Activated gamma-delta T cell (primary cell): ENCODE results near the gene PACSIN2.
"Not testable (repeated sequence)": the region's sequence is repeated elsewhere in the genome, so short reads cannot be mapped to it uniquely, and the experiment has no call there.

Source experiments
- DNase-seq: peaks from one replicate; lab custom pipeline; 2025; lab: John Stamatoyannopoulos, UW
- total RNA-seq, 2 donors: gene quantifications; one replicate each; lab custom pipeline; 2026; lab: John Stamatoyannopoulos, UW

The PACSIN2 gene, protein sequence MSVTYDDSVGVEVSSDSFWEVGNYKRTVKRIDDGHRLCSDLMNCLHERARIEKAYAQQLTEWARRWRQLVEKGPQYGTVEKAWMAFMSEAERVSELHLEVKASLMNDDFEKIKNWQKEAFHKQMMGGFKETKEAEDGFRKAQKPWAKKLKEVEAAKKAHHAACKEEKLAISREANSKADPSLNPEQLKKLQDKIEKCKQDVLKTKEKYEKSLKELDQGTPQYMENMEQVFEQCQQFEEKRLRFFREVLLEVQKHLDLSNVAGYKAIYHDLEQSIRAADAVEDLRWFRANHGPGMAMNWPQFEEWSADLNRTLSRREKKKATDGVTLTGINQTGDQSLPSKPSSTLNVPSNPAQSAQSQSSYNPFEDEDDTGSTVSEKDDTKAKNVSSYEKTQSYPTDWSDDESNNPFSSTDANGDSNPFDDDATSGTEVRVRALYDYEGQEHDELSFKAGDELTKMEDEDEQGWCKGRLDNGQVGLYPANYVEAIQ
- total RNA-seq: 58.2 to 78.9 reads per million in 2 donors

DNA sequence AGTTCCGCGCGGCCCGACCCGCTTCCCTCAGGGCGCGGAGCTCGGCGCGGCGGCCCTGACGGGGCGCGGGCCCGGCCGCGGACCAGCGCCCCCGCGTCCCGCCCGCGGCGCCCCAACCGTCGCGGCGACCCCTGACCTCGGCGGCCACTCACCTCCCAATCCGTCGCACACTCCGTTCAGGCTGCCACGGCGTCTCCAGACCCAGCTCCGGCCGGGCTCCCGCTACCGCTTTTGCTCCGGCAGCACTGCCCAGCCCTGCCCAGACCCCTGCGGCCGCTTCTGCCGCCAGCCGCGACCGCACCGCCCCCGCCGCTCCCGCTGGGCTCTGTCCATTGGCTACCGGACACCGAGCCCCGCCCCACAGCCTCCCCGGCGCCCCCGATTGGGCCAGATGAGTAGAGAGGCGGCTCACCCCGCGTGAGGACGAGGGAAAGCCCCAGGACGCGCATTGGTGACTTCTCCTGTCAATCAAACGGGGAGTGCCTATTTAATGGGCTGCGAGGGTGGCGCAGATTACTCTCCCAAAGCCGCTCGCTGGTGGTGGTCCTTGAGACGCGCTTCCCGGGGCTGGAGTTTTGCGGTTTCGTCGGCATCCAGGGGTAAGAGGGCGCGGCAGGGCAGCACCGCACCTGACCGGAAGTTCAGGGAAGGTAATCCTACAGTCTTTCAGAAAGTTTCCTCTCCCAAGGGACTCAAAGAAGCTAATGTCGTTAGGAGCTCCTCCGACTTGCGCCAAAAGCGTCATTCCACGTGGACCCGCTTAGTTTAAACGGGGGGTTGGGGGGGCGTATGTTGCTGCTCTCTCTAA, at the start of gene PACSIN2:
Gene PACSIN2, minus strand, starts transcription at position 281 of the 808 bp plus-strand sequence. CDS start 103,069 bp downstream, outside the sequence.
- DNase-seq: peak; percentile 96

DNA sequence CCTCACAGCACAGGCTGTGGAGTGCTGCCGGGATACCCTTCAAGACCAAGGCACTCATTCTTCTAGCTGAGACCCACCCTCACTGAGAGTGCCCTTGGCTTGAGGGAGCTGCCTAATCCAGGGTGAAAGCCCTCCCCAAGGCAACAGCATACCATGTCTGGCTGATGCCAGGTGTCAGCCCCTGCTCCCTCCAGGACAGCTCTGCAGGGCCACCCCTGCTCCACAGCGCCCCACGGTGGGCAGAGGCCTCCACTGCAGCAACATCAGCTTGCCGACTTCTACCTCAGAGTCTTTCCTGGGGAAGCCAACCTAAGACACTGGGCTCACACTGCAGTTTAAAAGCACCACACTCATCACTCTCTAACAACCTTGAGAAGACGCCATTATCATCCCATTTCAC, 45.2 kb upstream of the PACSIN2 start:
- no peak for DNase-seq

DNA sequence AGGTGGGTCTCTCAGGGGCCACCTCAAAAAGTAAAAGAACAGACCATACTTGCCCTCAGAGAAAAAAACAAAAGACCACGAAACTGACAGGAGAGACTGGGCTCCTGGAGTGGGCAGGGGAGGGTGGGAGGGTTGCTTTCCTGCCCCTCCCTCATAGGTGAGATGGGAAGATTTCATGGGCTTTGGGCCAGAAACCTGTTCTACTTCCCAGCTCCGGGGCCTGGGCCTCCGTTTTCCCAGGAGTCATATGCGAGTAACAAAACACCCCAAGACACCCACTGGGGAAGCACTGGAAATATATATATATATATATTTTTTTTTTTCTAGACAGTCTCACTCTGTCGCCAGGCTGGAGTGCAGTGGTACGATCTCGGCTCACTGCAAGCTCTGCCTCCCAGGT, 42.7 kb upstream of the PACSIN2 start:
- DNase-seq: no peak

DNA sequence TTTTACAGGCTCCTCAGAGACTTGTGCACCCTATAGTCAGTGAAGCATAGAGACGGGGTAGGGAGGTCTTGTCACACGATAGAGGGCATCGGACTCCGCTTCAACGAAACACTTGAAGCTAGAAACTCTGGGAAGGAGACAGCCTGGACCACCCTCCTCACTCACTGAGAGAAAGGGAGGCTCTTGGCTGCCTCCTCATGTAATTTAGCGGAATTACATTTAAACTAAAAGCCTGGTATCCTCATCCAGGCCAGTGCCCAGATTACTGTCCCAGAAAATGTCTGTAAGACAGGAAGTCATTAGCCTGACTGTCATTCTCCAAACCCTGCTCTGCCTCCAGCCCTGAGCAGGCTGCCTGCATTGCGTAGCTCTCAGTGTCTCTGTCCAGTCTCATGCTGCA, 38.2 kb upstream of the PACSIN2 start:
- DNase-seq: no peak

DNA sequence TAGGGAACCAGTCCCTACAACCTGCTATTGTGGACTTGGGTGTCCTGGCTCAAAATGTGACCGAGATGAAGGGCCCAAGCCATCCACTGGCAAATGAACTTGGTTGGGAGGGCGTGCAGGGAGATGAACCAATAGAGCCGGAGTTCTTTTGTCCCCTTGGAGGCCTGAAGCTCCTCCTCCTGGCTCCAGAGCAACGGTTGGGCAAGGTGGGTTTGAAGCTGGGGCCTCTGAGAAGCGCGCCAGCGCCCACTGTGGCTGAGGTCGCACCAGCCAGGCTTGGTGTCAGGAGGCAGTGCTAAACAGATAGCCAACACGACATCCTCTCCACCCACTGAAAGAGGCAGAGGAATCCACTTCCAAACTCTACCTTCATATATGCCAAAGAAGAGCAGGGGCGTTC, 36.0 kb upstream of the PACSIN2 start:
- no peak for DNase-seq

DNA sequence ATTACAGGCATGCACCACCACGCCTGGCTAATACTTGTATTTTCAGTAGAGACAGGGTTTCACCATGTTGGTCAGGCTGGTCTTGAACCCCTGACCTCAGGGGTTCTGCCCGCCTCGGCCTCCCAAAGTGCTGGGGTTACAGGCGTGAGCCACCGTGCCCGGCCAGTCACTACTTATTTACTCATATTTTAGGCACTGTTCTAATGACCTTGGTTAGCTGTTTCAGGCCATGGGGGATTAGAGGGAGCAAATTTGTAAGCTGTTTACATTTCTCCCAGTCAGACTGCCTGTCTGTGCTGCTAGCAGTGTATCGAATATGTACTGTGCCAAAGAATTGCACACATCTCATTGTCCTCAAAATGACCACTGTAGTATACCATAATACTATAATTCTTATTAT, 32.7 kb upstream of the PACSIN2 start:
- no peak for DNase-seq

DNA sequence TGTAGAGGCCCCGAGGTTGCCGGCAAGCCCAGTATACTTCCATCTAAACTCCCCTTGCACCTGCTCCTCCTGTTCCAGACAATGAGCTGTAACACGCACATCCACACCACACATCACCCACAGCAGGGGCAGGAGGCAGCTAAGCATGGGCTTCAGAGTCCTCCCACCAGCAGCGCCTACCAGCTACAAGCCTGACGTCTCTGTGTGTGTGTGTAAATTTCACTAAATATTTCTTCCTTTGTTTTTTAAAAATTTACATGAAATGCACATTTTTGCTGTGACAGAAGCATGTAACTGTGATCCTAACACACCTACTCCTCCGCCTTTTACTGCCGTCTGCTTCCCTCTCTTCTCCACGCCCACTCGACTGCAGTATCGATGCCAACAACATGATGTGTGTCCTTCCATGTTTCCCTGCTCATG, 29.4 kb upstream of the PACSIN2 start:
- DNase-seq: no peak

DNA sequence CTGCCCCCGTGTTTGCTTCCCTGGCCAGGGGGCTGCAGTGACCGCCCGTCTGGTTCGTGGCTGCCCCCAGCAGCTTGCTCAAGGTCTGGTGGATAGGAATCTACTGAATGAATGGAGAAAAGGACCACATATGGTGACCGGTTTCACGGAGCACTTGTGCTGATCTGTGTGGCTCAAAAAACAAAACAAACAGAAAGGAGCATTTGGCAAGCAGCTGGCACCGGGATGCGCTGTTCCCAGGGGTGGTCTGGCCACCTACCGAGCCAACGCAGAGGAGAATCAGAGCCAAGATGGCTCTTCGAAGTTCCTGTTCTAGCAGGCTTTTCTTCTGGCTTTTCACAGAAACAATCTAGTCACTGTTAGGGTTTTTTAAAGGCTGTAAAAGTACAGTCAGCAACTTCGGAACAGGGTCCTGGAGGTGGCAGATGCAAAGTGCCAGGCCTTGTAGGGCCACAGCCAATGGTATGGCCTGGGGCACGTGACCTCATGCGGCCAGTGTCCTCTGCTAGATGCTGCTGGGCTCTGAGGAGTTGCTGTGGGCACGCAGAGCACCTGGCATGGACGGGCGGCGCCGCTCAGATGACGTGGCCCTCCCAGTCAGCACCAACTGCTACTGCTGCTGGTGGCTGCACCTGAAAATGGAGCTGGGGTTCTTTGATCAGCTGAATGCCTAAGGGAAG, 27.3 kb upstream of the PACSIN2 start:
- no peak for DNase-seq

DNA sequence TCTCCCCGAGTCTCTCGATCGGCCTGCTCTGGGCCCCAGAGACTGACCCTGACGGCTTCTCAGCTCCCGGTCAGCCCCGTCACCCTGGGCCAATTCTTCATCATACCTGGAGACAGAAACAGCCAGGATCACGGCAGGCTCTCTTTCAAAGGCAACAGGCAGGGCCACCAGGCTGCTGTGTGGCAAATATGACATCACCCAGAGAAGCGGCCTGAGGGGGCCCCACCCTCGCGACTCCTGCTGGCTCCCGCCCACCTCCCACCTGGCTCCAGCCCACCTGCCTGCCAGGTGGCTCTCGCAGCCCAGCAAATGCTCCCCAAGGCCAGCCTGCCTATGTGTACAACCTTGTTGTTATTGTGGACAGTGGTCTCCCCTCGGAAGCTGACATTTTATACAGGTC, 24.9 kb upstream of the PACSIN2 start:
- DNase-seq: no peak

DNA sequence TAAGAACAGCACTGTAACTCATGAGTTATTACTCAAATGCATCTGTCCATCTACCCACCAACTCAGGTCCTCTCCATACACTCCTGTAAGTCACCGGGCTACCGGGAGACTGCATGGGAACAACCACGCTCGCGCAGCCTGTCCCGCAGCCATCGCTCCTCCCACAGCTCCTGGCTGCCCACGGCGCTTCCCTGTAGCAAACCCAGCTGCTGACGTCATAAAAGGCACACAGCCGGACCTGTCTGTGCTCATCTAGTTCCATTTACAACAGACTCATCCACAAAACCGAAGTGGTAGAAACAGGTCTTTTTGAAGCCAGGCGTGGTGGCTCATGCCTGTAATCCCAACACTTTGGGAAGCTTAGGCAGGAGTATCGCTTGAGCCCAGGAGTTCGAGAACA, 23.4 kb upstream of the PACSIN2 start:
- DNase-seq: no peak

DNA sequence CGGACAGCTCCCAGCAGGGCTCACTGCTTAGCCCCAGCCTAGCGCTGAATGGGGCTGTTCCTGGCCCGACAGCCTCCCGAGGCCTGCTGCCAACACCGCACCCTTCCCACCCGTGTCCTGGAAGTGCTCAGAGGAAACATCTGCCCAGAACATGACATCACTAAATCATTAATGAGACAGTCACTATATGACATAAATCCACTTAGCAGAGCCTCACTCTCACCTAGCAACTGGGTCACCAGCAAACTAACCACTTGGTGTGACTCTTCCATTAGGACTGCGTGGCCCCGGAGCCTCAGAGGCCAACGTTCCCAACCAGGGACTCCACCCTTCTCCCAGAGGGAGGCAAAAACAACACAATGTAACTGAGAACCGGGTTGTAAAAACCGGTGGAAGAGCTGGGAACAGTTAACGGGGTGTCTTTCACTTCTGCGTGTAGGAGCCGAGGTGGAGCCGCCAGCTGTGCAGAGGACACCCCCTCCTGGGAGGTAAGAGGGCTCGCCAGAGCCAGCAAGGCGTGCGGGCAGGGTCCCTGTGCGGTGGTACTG, 21.4 kb upstream of the PACSIN2 start:
- no peak for DNase-seq

DNA sequence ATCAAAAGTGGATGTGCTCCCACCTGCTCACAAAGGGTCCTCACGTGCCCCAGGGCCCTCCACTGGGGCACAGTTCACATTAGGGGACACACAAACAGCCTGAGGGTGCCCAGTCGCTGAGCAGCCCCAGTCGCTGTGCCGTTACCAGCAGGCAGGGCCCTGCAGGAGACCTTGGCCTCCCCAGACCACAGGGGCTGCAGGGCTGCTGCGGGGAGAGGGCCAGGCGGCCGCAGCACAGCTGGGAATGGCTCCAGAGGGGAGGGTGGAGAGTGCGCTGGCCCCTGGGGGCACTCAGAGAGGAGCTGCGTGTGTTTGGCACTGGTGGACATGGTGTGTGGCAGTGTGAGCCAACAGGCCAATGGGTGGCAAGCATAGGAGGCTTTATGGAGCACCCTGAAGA, 20.3 kb upstream of the PACSIN2 start:
- DNase-seq: no peak

DNA sequence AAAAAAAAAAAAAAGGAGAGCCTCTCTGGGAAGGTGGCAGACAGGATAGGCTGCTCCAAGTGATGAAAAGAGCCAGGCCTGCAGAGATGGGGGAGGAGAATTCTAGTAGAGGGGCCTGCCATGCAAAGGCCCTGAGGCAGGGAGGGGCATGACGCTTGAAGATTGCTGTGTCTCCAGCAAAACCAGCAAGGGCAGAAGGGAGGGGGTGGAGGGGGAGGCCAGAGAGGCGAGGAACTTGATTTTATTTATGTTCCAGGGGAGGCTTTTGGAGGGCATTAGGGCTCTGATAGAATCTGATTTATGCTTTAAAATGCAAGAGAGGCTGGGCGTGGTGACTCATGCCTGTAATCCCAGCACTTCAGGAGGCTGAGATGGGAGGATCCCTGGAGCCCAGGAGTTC, 16.7 kb upstream of the PACSIN2 start:
- no peak for DNase-seq

DNA sequence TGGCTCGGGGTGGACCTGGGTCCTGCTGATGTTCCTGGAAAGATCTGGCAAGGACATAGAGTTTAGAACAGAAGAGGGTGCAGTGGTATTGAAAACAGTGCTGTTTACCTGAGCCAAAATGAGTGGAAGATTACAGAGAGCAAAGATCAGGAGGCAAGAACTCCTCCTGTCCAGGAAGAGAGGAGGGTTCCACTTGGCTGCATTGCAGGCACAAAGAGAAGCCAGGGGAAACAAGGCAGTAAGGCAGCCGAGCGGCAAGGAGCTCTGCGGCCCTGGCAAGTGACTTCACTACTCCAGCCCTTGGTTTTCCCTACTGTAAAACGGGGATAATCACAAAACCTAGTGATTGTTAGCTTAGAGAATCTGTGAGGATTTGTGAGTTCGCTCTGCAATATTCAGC, 3.7 kb upstream of the PACSIN2 start:
- no peak for DNase-seq

DNA sequence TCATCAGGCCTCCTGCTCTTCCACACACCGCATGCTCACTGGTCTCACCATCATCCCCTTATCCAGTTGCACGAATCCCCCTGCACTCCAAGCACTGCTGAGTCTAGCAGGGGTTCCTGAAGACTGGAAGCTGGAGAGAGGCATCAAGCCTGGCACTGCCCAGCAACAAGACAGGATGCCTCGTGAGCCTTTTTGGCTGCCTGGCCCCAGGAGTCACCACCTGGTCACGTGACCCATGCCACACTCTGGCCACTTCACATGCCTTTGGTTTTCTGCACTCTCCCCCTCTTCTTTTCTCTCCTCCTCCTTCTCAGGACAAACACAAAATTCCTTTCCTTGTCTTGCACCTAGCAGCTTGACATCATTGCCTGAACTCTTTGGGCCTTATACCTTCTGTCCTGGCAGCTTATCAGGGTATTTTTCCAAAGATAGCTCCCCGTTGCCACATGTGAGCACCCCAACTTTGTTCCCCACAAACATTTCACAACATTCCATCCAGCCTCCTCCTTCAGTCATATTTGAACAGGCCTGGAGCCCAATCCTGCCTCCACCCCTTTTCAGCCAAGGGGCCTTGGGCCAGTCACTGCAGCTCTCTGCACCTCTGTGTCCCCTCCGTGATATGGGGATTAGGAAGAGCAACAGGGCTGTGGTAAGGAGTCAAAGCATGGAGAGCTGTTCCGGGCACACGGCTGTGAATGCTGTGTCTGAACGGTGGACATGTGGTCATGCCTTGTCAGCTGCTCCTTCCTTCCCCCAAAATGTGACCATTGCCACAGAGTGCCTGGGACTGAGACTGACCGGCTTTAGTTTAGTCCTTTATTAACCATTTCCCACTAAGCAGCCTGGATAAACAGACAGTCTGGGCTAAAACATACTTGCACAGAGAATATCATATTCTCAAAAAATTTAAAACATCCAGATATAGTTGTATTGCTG, 2.8 kb upstream of the PACSIN2 start:
- DNase-seq: no peak

DNA sequence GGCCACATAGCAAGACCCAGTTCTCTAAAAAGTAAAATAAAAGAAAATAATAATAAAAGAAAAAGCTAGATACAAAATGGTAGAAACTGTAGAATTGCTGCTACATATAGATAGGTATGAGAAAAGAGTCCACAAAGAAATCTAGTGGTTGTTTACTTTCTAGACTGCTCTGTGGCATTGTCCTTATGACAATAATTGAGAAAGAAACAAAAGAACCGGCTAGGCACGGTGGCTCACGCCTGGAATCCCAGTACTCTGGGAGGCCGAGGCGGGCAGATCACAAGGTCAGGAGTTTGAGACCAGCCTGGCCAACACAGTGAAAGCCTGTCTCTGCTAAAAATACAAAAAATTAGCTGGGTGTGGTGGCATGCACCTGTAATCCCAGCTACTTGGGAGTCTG, 1.2 kb upstream of the PACSIN2 start:
- not testable (repeated sequence) for DNase-seq

DNA sequence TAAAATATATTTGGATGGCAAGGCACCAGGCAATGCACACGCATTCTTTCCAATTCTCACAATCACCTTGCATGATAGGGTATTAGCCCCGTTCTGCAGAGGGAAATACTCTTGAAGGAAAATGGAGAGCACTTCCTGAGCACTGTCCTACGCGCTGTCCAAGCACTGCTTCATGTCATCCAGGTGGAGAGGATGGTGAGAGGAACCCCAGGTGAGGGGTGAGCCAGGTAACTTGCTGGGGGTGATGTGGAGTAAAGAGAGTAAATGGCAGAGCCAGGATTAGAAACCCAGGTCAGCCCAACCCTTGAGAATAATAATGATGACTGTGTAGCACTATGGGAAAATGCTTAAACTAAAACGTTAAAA, 711 bp upstream of the PACSIN2 start:
- no peak for DNase-seq

DNA sequence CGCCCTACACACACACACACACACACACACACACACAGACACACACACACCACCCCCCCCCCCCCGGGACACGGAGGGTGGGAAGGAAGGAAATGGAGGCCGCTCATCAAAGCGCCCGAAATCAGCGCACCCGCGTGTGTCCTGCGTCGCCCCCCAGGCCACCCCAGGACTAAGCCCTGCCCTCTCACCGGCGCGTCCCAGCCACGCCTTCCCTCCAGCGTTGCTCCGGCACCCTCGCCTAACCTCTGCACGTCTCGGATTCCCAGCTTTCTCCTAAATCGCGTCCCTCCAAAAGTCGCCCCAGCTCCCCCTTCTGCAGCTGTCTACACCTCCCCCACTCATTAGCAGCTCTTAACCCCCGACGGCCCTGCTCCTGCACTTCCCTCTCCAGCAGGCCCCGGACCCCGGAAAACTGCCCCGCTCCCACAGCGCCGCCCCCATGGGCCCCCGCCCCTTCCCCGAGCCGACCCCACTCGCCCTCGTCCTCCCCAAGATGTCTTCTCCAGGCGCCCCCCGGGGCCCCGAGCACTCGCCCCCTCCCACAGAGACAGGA, 557 bp downstream of the PACSIN2 start:
- peak; percentile 34 for DNase-seq

DNA sequence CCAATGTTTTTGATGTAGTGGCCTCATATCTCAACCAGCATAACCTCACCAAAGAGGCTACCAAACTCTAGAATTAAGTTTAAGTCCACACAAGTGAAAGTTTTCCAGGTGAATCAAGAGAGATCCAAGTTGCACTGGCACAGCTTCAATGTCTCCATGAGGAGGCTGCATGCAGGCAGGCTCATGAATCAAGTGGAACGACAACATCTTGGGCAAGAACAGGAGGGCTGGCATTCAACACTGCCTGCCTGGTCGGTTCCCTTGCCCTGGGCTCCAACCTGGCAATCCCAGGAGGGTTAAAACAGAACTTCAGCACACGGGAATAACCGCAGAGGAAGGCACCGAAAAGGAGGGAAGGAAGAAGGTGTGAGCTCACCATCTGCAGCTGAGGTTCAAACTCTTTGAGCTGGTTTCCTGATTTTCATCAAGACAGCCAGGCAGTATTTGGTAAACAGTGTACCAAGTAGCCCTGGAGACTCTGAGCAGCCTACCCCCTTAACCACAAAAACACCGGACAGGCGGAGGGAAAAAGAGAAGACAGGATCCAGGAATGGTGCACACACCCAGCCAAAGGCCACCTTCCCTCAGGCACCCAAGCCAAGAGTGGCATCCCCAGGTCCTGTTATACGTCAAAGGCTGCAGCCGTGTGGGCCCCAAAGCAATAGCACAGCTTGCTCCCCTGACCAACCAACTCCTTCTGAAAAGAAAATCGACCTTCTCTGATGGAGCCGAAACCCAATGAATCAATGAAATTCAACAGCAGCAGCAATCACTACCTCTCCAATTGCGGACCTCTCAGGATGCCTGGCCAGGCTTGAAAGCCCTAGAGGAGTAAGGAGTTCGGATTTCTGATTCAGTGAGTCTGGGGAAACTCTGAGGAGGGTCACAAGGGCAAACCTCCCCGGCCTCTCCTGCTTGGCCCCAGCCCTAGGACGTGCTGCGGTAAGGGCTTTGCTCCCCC, 1.3 kb downstream of the PACSIN2 start:
- DNase-seq: no peak

DNA sequence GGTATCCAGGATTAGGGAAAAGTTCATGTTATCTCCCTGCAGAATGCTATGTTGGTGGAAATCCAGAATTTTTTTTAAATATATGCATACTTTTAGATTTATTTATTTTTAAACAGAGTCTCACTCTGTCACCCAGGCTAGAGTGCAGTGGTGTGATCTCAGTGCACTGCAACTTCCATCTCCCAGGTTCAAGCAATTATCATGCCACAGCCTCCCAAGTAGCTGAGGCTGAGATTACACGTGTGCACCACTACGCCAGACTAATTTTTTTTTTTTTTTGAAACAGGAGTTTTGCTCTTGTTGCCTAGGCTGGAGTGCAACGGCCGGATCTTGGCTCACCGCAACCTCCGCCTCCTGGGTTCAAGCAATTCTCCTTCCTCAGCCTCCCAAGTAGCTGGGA, 2.6 kb downstream of the PACSIN2 start:
- no peak for DNase-seq
